Measurements from ENCODE around the gene CARMIL3.

Gene CARMIL3

DNA sequence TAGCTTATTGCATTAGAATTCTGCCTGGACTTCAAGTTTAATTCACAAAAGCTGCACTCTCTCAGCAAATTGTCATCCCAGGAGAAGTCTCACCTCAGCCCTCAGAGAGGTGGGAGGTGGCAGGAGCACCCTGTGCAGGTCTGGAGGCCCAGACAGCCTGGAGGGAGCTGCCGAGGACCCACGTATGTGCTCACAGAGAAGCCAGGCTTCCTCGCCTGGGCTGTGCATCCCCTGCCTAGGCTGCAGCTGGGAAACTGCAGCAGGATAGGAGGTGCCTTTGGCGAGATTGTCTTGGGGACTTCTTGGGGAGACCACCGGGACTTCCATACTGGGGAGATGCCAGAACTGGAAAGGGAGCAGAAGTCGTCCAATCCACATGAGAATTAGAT is 28.3 kb downstream of the CARMIL3 start:
- DNase-seq, result no peak

DNA sequence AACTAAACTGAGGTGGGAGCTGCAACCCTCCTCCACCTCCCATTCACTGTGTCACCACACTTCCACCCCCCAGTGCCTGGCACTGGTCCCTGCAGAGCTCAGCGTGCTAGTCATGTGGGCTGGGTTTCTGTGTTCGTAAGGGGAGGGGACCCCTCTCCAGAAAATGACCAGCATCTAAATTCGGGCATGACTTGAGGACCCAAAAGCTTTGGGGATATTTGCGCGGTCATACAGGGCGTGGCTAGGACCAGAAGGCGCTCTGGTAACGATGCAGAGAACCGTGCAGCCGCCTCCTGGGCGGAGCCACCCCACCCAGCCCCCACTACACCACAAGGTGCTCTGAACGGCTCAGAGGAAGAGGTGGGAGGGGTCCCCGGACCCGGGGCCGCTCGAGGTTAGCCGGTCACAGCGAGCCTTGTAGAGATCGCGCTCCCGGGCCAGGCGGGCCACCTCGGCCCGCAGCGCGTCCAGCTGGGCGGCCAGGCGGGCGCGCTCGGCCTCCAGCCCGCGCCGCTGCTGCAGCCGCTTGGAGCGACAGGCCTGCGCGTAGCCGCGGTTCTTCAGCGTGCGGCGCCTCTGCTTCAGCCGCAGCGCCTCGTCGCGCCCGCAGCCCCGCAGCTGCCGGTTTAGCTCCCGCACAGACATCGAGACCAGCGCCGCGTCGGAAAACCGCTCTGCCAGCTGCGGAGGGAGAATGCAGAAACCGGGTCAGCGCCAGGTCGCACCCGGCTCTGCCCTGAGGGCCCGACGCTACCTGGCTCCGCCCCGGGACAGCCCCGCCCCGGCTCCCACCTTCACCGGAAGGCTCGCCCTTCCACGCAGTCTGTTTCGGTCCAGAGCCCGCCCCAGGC is 29.3 kb downstream of the CARMIL3 start:
- DNase-seq, result no peak

DNA sequence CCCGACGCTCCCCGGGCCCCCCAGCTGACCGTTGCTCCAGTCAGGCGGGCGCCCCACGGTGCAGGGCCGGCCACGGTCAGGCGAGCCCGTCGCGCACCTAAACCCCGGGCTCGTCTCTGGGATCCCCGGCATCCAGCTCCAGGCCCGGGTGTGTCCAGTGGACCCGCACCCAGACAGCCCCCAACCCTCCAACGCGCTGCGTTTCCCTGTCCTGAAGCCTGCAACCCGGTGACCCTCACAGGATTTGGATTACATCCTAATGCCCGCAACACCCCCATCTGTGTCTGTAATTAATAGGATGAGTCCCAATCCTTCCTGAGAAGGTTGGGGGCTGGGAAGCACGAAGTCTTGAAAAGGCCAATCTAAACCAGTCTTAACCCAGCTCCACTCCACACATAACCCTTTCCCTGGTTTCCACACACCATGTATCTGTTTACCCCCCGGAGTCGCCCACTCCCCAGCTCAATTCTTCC is 30.0 kb downstream of the CARMIL3 start:
- DNase-seq, result no peak

DNA sequence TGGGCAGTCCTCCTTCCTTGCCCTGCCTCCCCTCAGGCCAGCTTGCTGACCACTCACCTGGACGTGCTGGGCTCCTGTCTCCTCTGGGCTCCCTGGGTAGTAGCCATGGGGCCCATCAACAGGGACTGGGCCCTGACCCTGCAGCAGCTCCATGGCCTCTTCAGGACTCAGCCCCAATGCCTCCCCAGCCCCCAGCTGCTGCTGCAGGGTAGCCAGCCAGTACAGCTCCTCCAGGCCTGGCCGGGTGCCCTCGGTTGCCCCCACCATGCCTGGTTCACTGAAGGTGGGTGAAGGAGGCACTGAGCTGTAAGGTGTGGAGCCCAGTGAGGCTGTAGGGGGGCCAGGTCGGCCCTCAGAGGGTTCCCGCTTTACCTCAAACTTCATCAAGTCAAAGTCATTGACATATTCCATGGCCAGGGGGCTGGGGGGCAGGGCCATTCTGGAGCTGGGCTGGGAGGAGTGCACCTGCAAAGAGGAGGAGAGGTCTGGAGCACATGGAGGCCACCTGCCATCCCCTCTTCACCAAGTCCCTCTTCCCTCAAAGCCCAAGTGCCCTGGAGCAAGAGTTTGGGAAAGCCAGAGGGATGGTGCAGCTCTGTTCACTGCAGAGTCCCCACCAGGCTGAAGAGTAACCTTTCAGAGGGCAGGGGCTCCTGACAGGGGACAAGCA is 30.7 kb downstream of the CARMIL3 start:
- DNase-seq, result no peak

DNA sequence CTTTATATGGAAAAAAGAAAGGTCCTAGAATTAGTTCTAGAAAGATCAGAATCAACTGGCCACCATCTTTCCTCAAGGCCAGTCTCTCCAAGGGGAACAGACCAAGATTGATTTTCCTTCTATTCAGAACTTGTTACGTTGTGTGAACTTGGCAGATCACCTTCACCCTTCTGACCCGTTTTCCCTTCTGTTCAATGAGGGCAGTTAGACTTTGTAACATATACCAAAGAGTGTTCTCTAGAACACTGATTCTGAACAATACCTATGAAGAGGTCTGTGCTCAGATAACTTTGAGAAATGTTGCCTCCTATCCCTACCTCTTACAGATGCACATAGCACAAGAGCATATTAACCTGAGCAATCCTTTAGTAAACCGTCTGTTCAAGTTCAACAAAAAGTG is 31.7 kb downstream of the CARMIL3 start:
- no peak for DNase-seq

DNA sequence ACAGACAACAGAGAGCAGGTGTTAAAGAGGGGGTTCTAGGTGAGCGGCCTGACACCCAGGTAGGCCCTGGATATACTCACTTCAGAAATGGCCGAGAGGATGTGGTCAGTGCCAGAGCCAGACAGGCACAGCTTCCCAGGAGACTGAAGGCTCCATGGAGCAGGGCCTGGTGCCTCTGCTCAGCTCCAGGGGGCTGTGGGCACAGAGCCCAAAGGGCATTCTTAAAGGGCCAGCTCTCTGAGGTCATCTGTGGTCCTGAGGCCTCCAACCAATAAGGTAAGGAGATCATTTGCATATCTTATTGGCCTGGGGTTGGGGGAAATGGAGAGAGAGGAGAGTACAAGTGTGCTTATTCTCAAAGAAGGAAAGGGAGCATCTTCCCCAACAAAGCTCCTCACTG is 32.6 kb downstream of the CARMIL3 start:
- DNase-seq, result no peak

DNA sequence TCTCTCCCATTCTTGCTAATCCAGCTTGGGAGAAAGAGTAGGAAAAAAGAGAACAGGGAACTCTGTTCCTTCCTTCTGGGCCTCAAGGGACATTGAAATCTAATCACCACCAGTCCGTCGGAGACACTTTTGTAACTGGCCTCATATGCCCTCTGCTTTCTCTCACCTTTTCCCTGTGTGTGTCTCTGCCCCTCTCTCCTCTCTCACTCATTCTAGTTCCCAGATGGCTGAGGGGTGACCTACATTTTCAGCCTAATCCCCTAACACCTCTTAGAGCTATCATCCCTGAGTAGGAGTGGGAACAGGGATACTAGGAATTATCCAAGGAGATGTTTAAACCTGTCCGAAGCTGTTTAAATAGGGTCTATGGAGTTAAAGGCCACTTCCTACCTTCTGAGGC is 33.4 kb downstream of the CARMIL3 start:
- no peak for DNase-seq

DNA sequence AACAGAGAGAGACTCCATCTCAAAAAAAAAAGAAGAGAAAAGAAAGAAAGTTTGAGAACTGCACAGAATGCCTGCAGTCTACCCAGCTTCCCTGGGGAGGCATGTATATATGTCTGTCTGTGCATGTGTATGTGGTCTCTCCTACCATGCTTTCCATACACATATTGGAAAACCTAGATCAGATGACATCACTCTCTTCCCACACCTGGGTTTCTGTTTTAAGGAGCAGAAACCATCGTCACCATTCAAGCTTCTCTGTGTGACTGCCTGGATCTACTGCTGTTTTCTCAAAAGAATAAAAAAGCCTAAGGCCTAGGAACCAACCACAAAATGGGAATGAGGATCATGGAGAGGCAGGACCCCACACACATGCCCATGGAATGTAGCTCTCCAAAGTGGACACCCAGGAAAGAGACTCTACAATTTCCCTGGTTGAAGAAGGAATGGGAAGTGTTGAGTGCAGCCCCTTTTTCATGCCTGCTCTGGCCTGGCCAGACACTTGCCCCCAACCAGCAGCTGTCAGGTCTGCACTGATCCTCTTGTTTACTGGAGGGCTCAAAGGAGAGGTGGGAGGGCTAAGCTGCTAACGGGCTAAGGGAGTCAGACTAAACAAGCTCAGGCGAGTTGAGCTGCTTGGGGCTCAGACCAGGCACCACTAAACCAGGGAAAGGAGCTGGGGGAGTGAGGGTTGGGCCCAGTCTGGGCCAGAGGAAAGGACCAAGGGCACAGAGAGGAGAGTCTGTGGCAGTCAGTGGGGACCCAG is 34.6 kb downstream of the CARMIL3 start:
- DNase-seq, result no peak

DNA sequence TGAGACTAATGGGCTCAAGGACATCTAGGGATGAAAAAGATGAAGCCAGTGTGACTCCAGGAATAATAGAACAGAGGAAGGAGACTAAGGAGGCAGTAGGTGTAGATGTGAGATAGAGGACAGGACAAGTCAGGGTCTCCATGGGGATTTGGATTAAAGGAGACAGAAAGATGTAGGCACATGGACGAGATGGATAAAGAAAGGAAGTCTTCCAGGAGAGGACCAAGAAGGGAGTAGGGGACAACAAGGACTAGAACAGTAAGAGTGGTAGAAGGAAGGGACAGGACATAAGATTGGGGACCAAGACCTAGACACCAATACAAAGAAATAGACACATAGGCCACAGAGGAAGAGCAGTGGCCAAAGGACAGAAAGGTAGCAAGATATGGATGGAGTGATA is 35.2 kb downstream of the CARMIL3 start:
- DNase-seq, result no peak

DNA sequence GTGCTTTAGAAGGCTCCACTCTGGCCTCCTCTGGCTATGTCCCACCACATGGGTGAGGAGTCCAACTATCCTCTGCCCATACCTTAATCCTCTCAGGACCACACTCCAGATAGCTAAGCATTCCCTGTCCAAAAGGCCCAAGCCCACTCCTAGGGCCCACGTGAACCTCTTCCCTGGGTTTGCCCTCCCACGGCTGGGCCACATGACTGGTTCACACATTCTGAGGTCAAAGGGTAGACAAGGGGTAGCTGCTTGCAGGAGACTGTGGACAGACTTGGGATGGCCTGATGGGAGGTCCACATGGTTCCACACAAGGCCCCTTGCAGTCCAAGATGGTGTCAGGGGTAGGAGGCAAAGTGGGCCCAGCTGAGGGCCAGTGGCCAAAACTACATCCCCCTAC is 36.3 kb downstream of the CARMIL3 start:
- no peak for DNase-seq

DNA sequence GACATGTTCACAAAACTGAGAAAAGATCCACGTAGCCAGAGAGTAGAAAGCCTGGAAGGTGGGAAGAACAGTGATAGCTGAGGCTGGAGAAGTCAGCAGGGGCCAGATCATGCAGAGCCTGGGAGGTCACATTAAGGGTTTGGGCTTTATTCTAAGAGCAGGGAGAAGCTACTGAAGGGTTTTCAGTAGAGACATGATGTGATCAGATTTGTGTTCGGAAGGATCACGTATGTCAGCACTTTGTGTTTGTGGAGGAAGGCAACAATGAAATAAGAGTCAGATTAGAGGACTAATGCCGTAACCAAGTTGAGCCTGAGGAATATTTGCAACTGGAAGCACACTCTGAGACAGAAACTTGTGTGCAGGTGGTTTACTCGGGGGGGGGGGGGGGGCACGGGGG is 38.1 kb downstream of the CARMIL3 start:
- no peak for DNase-seq

DNA sequence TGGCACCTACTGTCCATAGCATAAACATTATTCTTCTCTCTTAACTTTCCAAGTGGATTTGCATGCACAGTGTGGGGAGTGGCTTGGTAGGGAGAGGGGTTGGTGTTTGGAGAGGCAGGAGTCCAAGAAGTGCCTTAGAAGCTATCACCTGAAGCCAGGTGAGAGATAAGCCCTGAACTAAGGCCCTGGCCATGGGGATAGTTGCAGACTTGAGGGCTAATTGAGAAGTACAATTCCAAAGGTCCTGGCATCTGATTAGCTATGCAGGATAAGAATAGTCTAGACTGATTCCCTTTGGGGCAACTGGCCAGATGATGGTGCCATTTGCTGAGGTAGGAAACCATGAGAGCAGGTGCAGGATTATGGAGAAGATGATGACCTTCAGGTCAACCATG is 40.3 kb downstream of the CARMIL3 start:
- DNase-seq, result no peak

DNA sequence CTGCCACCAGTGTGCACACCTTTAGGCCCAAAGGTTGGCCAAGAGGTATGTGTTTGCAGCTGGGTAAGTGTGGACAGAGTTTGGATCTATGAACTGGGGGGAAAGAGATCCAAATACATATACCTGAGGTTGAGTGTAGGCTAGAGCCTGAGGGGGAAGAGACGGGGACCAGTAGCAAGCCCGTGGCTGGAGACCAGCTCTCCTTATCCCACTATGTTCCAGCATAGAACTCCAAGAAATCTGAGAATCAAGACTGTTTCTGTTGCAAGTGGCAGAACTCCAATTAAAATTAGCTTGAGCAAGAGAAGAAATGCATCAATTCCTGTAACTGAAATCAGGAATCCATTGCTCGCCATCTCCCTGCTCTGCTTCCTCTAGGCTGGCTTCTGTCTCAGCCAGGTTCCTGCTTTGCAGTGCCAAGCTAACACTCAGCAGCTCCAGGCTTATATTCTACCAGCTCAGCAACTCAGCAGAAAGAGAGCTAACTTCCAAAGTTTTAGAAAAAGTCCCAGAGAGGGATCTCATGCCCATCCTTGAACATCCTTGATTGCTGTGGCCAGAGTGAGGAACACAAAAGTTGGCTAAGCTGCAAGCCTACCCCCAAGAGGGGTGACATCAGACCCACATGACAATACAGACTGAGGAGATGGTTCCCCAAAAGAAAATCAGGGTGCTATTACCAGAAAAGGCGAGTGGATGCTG is 40.8 kb downstream of the CARMIL3 start:
- no peak for DNase-seq

DNA sequence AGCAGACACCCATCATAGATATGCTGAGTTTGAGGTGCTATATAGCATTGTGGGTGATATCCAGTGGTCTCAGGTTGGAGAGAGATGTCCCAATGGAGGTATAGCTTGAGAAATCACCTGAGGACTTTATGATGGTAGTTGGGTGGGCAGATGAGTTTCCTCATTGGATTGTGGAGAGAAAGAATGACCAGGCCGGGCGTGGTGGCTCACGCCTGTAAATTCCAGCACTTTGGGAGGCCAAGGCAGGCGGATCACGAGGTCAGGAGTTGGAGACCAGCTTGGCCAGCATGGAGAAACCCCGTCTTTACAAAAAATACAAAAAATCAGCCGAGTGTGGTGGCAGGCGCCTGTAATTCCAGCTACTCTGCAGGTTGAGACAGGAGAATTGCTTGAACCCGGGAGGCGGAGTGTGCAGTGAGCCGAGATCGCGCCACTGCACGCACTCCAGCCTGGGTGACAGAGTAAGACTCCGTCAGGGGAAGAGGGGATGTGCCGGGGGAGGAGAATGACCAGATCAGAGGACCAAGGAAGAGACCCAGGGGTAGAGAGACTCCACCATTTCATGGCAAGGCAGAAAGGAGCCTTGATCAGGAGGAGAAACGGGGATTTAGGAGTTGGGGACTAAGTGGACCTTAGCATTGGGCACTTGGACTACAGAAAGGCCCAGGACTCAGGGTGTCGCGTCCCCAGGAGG is 41.5 kb downstream of the CARMIL3 start:
- DNase-seq, result no peak

DNA sequence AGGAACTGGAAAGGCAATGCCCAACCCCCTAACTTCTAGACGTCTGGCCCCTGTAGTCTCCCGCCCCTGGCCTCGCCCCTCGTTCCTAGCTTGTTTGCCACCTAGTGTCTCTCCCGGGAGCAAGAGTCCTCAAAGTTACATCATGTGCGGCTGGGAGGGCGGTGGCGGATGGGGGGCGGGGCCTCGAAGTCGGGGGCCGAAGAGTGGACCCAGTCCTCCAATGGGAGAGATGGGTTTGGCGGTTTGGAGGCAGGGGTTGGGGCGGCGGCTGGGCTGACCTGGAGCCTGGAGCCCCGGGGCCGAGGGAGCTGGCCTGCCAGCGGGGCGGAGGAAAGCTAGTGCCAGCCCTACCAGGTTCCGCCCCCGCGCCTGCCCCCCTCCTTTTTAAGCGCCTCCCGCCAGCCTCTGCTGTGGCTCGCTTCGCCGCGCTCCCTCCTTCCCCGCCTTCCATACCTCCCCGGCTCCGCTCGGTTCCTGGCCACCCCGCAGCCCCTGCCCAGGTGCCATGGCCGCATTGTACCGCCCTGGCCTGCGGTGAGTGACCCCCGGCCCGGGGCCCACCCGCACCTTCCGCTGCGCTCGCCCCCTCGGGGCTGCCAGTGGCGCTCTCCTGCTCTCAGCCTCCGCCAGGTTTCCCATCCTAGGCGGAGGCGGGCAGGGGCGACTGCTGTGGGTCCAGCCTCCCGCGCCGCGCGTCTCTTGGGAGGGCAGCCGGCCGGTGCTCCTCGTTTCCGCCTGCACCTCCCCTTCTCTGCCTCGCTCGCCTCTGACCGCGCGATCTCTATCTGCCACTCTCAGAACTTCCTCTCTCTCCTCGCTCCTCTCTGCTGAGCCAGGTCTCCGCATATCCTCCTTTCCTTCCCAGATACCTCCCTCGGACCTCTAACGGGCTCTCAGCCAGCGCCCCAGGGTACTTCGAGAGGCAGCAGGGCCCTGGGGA is 42.4 kb downstream of the CARMIL3 start, which contains the start of gene PCK2:
PCK2 (plus strand) TSS at position 411 of the 940 bp plus-strand sequence; CDS start at position 506, 95 bp downstream.
- peak; percentile 72 for DNase-seq

DNA sequence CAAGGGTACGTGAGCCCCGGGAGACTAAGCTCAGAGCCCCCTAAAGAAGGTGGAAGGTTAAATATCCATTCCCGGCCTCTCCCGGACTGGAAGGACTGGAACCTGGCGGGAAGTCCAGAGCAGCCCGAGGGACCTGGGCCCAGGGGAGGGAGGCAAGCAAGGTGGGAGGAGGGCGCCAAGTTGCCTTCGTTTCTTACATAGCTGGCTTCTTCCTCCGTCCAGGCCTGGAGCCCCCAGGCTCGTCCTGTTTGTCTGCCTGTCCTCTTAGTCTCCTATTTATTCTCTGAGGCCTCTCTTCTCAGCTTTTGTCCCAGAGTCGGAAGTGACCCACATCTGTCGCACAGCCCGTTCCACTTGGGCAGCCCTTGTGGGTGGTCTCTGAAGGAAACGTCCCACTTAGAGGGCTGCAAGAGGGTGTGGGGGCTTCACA is 43.0 kb downstream of the CARMIL3 start:
- DNase-seq, result no peak

DNA sequence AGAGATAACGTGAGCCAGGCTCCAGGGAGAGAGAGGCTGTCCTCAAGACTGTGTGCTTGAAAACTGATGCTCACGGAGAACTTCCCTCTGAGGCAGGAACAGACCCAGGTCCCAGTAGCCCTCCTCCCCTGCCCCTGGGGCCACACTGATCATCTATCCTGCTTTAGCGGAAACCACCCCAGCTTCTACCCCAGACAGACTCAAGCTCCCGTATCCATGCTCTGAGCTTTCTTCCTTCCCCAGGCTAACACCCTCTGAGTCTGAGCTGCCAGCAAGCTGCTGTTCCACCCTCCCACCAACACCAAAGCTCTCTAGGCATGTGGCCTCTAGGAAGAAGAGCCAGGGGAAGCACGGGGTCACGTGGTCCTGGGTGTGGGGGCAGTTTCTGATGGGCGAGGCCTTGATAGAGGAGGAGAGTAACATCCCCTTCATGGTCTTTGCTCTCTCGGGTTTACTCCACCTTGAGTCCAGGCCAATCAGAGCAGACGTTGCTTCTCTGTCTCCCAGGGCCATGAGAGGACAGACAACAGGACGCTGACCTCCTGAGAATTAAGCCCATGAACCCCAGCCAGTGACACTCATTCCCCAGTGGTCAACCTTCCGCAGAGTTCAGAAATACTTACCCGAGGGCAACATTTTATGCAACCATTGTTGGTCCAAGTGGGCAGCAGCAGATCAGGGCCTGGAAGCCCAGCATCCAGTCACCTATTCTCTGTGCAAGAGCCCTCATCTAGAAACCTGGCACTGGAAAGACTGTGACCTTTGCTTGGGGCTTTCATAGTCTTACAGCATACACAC is 43.7 kb downstream of the CARMIL3 start:
- DNase-seq, result no peak

DNA sequence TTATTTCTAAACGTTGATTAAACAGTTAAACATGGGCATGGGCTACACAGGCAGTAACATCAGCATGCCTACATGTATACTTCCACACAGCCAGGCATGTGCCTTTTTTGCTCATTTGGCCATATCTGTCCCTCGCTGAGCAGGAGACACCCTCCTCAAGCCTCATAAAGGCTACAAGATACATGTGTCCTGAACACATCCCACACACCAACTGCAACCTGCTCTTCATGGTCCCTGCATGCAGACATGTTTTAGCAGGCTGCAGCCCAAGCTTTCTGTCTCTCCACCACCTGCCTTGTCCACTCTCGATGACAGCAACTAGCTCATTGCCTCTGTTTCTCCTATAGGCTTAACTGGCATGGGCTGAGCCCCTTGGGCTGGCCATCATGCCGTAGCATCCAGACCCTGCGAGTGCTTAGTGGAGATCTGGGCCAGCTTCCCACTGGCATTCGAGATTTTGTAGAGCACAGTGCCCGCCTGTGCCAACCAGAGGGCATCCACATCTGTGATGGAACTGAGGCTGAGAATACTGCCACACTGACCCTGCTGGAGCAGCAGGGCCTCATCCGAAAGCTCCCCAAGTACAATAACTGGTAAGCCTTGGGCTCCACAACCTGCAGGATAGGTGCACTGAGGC is 44.9 kb downstream of the CARMIL3 start:
- DNase-seq, result no peak

DNA sequence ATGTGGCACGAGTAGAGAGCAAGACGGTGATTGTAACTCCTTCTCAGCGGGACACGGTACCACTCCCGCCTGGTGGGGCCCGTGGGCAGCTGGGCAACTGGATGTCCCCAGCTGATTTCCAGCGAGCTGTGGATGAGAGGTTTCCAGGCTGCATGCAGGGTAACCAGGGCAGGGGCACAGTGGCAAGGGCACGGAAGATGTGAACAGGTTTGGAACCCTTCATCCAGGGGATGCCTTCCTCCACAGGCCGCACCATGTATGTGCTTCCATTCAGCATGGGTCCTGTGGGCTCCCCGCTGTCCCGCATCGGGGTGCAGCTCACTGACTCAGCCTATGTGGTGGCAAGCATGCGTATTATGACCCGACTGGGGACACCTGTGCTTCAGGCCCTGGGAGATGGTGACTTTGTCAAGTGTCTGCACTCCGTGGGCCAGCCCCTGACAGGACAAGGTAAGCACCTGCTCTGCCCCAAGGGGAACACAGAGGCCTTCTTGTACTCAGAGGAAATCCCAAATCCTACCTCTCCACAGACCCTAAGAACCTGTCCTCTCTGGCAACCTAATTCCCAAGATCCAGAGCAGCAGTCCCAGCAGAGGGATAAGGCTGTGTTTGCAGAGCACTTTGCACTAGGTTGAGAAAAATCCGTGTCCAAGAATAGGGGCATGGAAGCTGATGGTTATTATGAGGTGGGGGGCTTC is 46.6 kb downstream of the CARMIL3 start:
- DNase-seq, result no peak
